WTC11 (cell line): ENCODE measurements around the gene KLHL35. TPM values are rescaled to one million over a fixed set of nuclear protein-coding genes. Genes with fewer than 3 reads are reported as not detected.

ENCODE experiments used
- ATAC-seq: fragments of 200-7000 bp; cut with Tn5 transposase; 2 replicates; pipeline ENCODE4 v1.10.0; 2021; ENCODE audit warnings: mild to moderate bottlenecking, moderate library complexity
- CTCF ChIA-PET: fragments of 300-600 bp; sonication (Branson Sonifier 250); formaldehyde crosslinking; loops from one replicate; lab custom pipeline; 2021; ENCODE audit warnings: antibody characterized with exemption; lab: Charles Lee
- POLR2A ChIA-PET: fragments of 350-600 bp; sonication (Branson Sonifier 250); formaldehyde crosslinking; loops from one replicate; lab custom pipeline; 2021; ENCODE audit warnings: antibody characterized with exemption; lab: Charles Lee
- DNase-seq: peaks from one replicate; pipeline ENCODE4 v3.0.0; 2021; ENCODE audit warnings: low spot score
- H3K27ac Mint-ChIP-seq: 2 replicates; pipeline ENCODE4 v1.8.0; 2021; ENCODE audit warnings: mixed read lengths
- H3K27me3 Mint-ChIP-seq: 2 replicates; pipeline ENCODE4 v1.8.0; 2021; ENCODE audit warnings: low read depth, mild to moderate bottlenecking, moderate library complexity, mixed read lengths
- H3K36me3 Mint-ChIP-seq: 2 replicates; pipeline ENCODE4 v1.8.0; 2021; ENCODE audit warnings: mixed read lengths
- H3K4me1 Mint-ChIP-seq: 2 replicates; pipeline ENCODE4 v1.8.0; 2022; ENCODE audit warnings: mixed read lengths
- H3K4me3 Mint-ChIP-seq: 2 replicates; pipeline ENCODE4 v1.8.0; 2021; ENCODE audit warnings: mild to moderate bottlenecking, moderate library complexity, mixed read lengths
- H3K9me3 Mint-ChIP-seq: 2 replicates; pipeline ENCODE4 v1.8.0; 2021; ENCODE audit warnings: mixed read lengths
- ATF1 ChIP-seq: sonication (generic); formaldehyde crosslinking; IDR thresholded peaks from 2 replicates; pipeline ENCODE4 v1.8.1; 2023; ENCODE audit warnings: mild to moderate bottlenecking, moderate library complexity, missing genetic modification reagents
- CBFB ChIP-seq: sonication (generic); formaldehyde crosslinking; IDR thresholded peaks from 2 replicates; pipeline ENCODE4 v1.8.1; 2022; ENCODE audit warnings: mild to moderate bottlenecking, low read depth, missing genetic modification reagents
- CREM ChIP-seq: sonication (generic); formaldehyde crosslinking; IDR thresholded peaks from 2 replicates; pipeline ENCODE4 v1.8.1; 2022; ENCODE audit warnings: mild to moderate bottlenecking, missing genetic modification reagents, moderate library complexity
- EMX1 ChIP-seq: fragments of 250-450 bp; sonication (Bioruptor Pico); IDR thresholded peaks from 2 replicates; pipeline ENCODE4 v1.8.0; 2021; ENCODE audit warnings: mild to moderate bottlenecking
- ESRRA ChIP-seq: sonication (generic); formaldehyde crosslinking; IDR thresholded peaks from 2 replicates; pipeline ENCODE4 v1.8.1; 2022; ENCODE audit warnings: mild to moderate bottlenecking, missing genetic modification reagents, borderline replicate concordance
- ETV6 ChIP-seq: sonication (generic); formaldehyde crosslinking; IDR thresholded peaks from 2 replicates; pipeline ENCODE4 v1.8.1; 2022; ENCODE audit warnings: mild to moderate bottlenecking, missing genetic modification reagents
- JUN ChIP-seq: sonication (generic); formaldehyde crosslinking; IDR thresholded peaks from 2 replicates; pipeline ENCODE4 v1.8.0; 2023; ENCODE audit warnings: mild to moderate bottlenecking, missing genetic modification reagents
- MXD4 ChIP-seq: fragments of 250-450 bp; sonication (Bioruptor Pico); IDR thresholded peaks from 2 replicates; pipeline ENCODE4 v1.8.0; 2021; ENCODE audit warnings: mild to moderate bottlenecking, moderate library complexity, borderline replicate concordance
- NFYB ChIP-seq: sonication (generic); formaldehyde crosslinking; conservative IDR thresholded peaks from 2 replicates; pipeline ENCODE4 v1.8.0; 2022; ENCODE audit warnings: low read depth, missing genetic modification reagents
- NR1H2 ChIP-seq: sonication (generic); formaldehyde crosslinking; IDR thresholded peaks from 2 replicates; pipeline ENCODE4 v1.9.0; 2021; ENCODE audit warnings: mild to moderate bottlenecking, moderate library complexity, missing genetic modification reagents
- PRRX2 ChIP-seq: fragments of 250-450 bp; sonication (Bioruptor Pico); IDR thresholded peaks from 2 replicates; pipeline ENCODE4 v1.8.0; 2021; ENCODE audit warnings: mild to moderate bottlenecking
- RORB ChIP-seq: fragments of 250-450 bp; sonication (Bioruptor Pico); IDR thresholded peaks from 2 replicates; pipeline ENCODE4 v1.9.0; 2021; ENCODE audit warnings: mild to moderate bottlenecking
- SOX15 ChIP-seq: fragments of 250-450 bp; sonication (Bioruptor Pico); IDR thresholded peaks from 2 replicates; pipeline ENCODE4 v1.9.0; 2021; ENCODE audit warnings: mild to moderate bottlenecking
- TP53 ChIP-seq: sonication (generic); formaldehyde crosslinking; IDR thresholded peaks from 2 replicates; pipeline ENCODE4 v1.8.1; 2023; ENCODE audit warnings: mild to moderate bottlenecking, missing genetic modification reagents
- ZNF317 ChIP-seq: sonication (generic); formaldehyde crosslinking; IDR thresholded peaks from 2 replicates; pipeline ENCODE4 v1.8.1; 2023; ENCODE audit warnings: low read depth, mild to moderate bottlenecking, moderate library complexity, missing genetic modification reagents, borderline replicate concordance
- total RNA-seq: library from RNA; stranded (reverse); gene quantifications from 3 replicates; pipeline ENCODE4 v1.2.3, GENCODE V29; 2021
- TF ChIP-seq, protein P1 (sequence below): sonication (generic); formaldehyde crosslinking; IDR thresholded peaks from 2 replicates; pipeline ENCODE4 v1.8.0; 2022; ENCODE audit warnings: mild to moderate bottlenecking, missing genetic modification reagents
- TF ChIP-seq, protein P2 (sequence below): sonication (generic); formaldehyde crosslinking; IDR thresholded peaks from 2 replicates; pipeline ENCODE4 v1.8.1; 2022; ENCODE audit warnings: low read depth, missing genetic modification reagents, borderline replicate concordance
- TF ChIP-seq, protein P3 (sequence below): sonication (generic); formaldehyde crosslinking; IDR thresholded peaks from 2 replicates; pipeline ENCODE4 v1.8.1; 2023; ENCODE audit warnings: mild to moderate bottlenecking, missing genetic modification reagents, moderate library complexity
- TF ChIP-seq, protein P4 (sequence below): sonication (generic); formaldehyde crosslinking; IDR thresholded peaks from 2 replicates; pipeline ENCODE4 v1.8.0; 2023; ENCODE audit warnings: missing genetic modification reagents, mild to moderate bottlenecking, borderline replicate concordance
- TF ChIP-seq, protein P5 (sequence below): sonication (generic); formaldehyde crosslinking; IDR thresholded peaks from 2 replicates; pipeline ENCODE4 v1.8.1; 2022; ENCODE audit warnings: mild to moderate bottlenecking, missing genetic modification reagents, moderate library complexity, borderline replicate concordance
- TF ChIP-seq, protein P6 (sequence below): sonication (generic); formaldehyde crosslinking; IDR thresholded peaks from 2 replicates; pipeline ENCODE4 v1.8.1; 2022; ENCODE audit warnings: low read depth, mild to moderate bottlenecking, moderate library complexity, missing genetic modification reagents, borderline replicate concordance

KLHL35 gene
- total RNA-seq, 1 experiment from 2014 or later = 0.22 TPM

DNA sequence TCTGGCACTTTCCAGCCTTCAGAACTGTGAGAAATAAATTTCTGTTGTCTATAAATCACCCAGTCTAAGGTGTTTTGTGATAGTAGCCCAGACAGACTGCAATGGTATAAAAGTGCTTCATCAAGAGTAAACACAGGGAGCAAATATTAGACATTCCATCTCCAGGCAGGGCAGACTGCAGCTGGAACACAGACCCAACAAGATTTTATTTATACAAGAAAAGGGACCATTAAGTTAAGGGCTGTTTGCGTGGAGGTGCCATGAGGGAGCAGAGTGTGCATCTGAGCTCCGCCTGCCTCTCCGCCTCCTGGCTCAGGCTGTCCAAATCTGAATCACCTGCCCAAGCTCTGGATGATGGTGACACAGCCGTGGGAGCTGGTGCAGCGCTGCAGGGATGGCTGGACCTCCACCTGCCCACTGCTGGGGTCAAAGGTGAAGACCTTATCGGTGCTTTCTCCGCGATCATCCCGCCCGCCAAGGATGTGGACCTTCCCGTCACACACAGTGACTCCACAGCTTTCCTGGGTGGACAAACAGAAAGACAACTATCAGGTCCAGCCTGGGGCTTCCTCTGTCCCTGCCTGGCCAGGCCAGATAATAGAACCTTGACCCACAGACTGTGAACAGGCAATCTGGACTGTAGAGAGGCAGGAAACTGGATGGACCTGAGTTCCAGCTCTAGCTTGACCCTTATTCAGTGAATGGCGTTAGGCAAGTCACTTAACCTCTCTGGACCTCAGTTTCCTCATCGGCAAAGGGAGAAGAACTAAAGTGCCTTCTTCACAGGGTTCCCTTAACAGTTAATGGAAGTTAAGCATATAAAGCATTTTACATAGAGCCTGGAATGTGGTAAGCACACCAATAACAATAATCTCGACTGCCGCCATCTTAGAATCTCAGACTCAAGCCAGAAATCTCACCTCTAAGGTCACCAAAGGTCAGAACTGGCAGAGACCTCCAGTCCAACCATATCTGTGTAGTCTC is 10.5 kb downstream of the KLHL35 start:
- peaks cover 21% of the 10 kb centered on the region for H3K36me3 Mint-ChIP-seq
- H3K4me1 Mint-ChIP-seq = peaks cover 14% of the 10 kb centered on the region
- H3K4me3 Mint-ChIP-seq = no peak overlapping the region
- H3K27me3 Mint-ChIP-seq = peaks cover 18% of the 10 kb centered on the region
- DNase-seq = no peak
- POLR2A ChIA-PET = no interaction called here
- CTCF ChIA-PET = interaction anchor here (0.6 to 1.3 kb wide), 5 partner anchors 10 to 142 kb away, joined by 3 to 5 read pairs (median 3); no protein-coding TSS in a partner anchor
- TF ChIP-seq CBFB = no peak
- TF ChIP-seq, protein P1, sequence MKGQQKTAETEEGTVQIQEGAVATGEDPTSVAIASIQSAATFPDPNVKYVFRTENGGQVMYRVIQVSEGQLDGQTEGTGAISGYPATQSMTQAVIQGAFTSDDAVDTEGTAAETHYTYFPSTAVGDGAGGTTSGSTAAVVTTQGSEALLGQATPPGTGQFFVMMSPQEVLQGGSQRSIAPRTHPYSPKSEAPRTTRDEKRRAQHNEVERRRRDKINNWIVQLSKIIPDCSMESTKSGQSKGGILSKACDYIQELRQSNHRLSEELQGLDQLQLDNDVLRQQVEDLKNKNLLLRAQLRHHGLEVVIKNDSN = no peak
- TF ChIP-seq SOX15 = no peak
- TF ChIP-seq, protein P2, sequence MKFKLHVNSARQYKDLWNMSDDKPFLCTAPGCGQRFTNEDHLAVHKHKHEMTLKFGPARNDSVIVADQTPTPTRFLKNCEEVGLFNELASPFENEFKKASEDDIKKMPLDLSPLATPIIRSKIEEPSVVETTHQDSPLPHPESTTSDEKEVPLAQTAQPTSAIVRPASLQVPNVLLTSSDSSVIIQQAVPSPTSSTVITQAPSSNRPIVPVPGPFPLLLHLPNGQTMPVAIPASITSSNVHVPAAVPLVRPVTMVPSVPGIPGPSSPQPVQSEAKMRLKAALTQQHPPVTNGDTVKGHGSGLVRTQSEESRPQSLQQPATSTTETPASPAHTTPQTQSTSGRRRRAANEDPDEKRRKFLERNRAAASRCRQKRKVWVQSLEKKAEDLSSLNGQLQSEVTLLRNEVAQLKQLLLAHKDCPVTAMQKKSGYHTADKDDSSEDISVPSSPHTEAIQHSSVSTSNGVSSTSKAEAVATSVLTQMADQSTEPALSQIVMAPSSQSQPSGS (CRISPR knock-in tag) = no peak
- TF ChIP-seq RORB (CRISPR knock-in tag) = no peak
- TF ChIP-seq, protein P3, sequence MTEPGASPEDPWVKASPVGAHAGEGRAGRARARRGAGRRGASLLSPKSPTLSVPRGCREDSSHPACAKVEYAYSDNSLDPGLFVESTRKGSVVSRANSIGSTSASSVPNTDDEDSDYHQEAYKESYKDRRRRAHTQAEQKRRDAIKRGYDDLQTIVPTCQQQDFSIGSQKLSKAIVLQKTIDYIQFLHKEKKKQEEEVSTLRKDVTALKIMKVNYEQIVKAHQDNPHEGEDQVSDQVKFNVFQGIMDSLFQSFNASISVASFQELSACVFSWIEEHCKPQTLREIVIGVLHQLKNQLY (CRISPR knock-in tag) = no peak
- no peak for TF ChIP-seq EMX1 (CRISPR knock-in tag)
- TF ChIP-seq TP53 (CRISPR knock-in tag) = no peak
- no peak for TF ChIP-seq NR1H2 (CRISPR knock-in tag)
- no peak for TF ChIP-seq MXD4 (CRISPR knock-in tag)
- no peak for TF ChIP-seq ZNF317 (CRISPR knock-in tag)
- no peak for TF ChIP-seq ESRRA (CRISPR knock-in tag)
- H3K27ac Mint-ChIP-seq = no peak overlapping the region
- H3K9me3 Mint-ChIP-seq = no peaks in the 10 kb centered on the region
- ATAC-seq = no peak

DNA sequence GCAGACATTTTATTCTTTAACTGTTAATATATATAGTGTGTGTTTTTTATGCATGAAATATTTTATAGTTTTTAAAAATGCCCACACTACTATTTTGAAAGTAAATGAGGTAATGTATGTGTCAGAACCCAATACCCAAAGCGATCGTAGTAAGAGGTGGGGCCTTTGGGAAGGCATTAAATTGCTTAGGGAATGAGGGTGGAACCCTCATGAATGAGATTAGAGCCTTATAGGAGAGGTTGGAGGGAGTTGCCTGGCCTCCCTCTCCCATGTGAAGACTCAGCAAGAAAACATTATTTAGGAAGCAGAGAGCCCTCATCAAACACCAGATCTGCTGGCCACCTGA is 11.1 kb downstream of the KLHL35 start:
- ATAC-seq (no peak), DNase-seq (no peak)
- TF ChIP-seq ETV6 (CRISPR knock-in tag) (no peak), PRRX2 (no peak), ATF1 (CRISPR knock-in tag) (no peak), JUN (no peak)
- TF ChIP-seq, protein P1 = no peak
- POLR2A ChIA-PET = no interaction called here
- Mint-ChIP-seq H3K9me3 (no peaks in the 10 kb centered on the region), H3K27me3 (peaks cover 12% of the 10 kb centered on the region), H3K36me3 (peaks cover 23% of the 10 kb centered on the region), H3K4me1 (peaks cover 13% of the 10 kb centered on the region), H3K4me3 (no peak overlapping the region), H3K27ac (no peak overlapping the region)
- CTCF ChIA-PET = interaction anchor here (0.9 to 1.3 kb wide), 2 partner anchors 10 to 142 kb away, joined by 3 to 5 read pairs; no protein-coding TSS in a partner anchor

DNA sequence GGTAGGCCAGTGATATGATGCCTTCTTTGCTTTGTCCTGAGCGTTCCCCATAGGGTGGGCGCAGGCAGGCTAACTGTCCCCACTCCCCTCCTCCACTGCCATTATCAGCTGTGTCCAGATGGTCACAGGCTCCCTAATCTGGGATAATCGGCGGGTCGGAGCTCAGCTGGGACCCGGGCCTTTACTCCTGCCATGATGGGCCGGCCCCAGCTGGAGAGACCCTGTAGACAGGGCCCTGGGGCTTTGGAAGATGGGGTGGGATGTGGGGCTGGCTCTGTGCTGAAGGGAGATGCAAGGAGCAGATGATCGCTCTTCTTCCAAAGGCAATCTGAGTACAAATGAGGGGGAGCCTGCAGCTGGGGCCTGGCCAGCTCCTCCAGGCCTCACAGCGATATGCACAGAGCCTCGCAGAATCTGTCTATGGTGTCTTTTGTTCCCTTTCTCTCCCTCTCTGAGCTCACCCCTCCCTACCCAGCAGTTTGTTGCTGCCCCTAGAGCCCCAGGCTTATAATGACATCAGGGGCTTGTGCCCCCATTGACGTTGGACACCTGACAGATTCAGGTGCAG is 11.9 kb downstream of the KLHL35 start:
- Mint-ChIP-seq H3K27me3 (peaks cover 5% of the 10 kb centered on the region), H3K27ac (no peak overlapping the region), H3K4me3 (no peak overlapping the region), H3K4me1 (peaks cover 13% of the 10 kb centered on the region), H3K36me3 (peaks cover 28% of the 10 kb centered on the region), H3K9me3 (no peaks in the 10 kb centered on the region)
- DNase-seq = no peak
- ChIA-PET POLR2A (no interaction called here), CTCF (interaction anchor here (0.9 to 1.4 kb wide), 5 partner anchors 11 to 141 kb away, joined by 3 to 5 read pairs (median 3); no protein-coding TSS in a partner anchor)
- peak; percentile 36 for ATAC-seq
- TF ChIP-seq, protein P4, sequence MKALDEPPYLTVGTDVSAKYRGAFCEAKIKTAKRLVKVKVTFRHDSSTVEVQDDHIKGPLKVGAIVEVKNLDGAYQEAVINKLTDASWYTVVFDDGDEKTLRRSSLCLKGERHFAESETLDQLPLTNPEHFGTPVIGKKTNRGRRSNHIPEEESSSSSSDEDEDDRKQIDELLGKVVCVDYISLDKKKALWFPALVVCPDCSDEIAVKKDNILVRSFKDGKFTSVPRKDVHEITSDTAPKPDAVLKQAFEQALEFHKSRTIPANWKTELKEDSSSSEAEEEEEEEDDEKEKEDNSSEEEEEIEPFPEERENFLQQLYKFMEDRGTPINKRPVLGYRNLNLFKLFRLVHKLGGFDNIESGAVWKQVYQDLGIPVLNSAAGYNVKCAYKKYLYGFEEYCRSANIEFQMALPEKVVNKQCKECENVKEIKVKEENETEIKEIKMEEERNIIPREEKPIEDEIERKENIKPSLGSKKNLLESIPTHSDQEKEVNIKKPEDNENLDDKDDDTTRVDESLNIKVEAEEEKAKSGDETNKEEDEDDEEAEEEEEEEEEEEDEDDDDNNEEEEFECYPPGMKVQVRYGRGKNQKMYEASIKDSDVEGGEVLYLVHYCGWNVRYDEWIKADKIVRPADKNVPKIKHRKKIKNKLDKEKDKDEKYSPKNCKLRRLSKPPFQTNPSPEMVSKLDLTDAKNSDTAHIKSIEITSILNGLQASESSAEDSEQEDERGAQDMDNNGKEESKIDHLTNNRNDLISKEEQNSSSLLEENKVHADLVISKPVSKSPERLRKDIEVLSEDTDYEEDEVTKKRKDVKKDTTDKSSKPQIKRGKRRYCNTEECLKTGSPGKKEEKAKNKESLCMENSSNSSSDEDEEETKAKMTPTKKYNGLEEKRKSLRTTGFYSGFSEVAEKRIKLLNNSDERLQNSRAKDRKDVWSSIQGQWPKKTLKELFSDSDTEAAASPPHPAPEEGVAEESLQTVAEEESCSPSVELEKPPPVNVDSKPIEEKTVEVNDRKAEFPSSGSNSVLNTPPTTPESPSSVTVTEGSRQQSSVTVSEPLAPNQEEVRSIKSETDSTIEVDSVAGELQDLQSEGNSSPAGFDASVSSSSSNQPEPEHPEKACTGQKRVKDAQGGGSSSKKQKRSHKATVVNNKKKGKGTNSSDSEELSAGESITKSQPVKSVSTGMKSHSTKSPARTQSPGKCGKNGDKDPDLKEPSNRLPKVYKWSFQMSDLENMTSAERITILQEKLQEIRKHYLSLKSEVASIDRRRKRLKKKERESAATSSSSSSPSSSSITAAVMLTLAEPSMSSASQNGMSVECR (CRISPR knock-in tag) = no peak
- TF ChIP-seq, protein P5, sequence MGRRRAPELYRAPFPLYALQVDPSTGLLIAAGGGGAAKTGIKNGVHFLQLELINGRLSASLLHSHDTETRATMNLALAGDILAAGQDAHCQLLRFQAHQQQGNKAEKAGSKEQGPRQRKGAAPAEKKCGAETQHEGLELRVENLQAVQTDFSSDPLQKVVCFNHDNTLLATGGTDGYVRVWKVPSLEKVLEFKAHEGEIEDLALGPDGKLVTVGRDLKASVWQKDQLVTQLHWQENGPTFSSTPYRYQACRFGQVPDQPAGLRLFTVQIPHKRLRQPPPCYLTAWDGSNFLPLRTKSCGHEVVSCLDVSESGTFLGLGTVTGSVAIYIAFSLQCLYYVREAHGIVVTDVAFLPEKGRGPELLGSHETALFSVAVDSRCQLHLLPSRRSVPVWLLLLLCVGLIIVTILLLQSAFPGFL (CRISPR knock-in tag) = no peak
- no peak for TF ChIP-seq NFYB
- no peak for TF ChIP-seq CREM (CRISPR knock-in tag)
- TF ChIP-seq, protein P6, sequence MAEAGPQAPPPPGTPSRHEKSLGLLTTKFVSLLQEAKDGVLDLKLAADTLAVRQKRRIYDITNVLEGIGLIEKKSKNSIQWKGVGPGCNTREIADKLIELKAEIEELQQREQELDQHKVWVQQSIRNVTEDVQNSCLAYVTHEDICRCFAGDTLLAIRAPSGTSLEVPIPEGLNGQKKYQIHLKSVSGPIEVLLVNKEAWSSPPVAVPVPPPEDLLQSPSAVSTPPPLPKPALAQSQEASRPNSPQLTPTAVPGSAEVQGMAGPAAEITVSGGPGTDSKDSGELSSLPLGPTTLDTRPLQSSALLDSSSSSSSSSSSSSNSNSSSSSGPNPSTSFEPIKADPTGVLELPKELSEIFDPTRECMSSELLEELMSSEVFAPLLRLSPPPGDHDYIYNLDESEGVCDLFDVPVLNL (CRISPR knock-in tag) = no peak
